HG02623 (cell line): Measurements from ENCODE around the gene RRAS.
"Not testable (repeated sequence)": the region's sequence is repeated elsewhere in the genome, so short reads cannot be mapped to it uniquely, and the experiment has no call there.

Experiments used
- ATAC-seq: cut with Tn5 transposase; IDR thresholded peaks from one replicate; pipeline ENCODE4 v1.9.1; 2021; ENCODE audit warnings: moderate library complexity; ENCODE audit not compliant: unreplicated experiment

The RRAS gene

DNA sequence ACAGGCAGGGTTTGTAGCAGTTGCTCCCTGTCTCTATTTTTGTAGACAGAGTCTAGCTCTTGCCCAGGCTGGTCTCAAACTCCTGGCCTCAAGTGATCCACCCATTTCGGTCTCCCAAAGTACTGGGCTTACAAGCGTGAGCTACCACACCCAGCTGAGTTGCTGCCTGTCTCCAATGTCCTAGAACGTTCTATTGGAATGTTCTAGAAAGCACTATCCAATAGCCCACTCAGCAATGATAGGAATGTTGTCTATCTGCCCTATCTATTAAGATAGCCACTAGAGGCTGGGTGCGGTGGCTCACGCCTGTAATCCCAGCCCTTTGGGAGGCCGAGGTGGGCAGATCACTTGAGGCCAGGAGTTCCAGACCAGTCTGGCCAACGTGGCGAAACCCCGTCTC, 6.7 kb downstream of the RRAS start:
- ATAC-seq, result not testable (repeated sequence)

DNA sequence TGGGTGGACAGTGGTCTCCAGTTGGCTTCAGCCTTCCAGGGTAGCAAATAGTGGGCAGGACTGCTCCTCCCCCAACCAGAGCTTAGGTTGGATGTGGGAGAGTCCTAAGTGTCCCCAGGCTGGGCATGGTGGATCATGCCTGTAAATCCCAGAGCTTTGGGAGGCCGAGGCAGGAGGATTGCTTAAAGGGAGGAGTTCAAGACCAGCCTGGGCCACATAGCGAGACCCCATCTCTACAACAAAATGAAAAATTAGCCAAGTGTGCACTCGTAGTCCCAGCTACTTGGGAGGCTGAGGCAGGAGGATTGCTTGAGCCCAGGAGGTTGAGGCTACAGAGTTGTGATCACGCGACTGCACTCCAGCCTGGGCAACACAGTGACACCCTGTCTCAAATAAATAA, 7.4 kb downstream of the RRAS start:
- ATAC-seq, result no peak

DNA sequence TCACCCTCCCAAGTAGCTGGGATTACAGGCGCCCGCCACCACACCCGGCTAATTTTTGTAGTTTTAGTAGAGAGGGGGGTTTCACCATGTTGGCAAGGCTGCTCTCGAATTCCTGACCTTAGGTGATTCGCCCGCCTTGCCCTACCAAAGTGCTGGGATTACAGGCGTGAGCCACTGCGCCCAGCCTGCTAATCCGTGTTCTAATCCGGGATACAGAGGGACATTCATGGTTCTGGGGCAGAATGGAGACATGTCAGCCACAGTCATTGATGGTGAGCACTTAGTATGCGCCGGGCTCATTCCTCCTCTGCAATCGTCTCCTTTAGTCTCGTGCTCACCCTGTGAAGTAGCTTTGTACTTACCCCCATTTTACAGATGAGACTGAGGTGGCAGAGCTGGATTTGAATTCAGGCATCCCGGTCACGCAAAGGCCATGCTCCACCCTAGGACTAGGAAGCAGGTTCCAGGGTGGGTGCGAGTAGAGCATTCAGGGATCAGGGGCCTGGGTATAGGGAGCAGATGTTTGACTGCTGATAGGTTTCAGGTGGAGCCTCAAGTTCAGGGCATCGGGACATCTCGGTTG, 8.2 kb downstream of the RRAS start:
- no peak for ATAC-seq

GRCh38 chr19:49631014-49631588, 8.8 kb downstream of the RRAS start:
- no peak for ATAC-seq

DNA sequence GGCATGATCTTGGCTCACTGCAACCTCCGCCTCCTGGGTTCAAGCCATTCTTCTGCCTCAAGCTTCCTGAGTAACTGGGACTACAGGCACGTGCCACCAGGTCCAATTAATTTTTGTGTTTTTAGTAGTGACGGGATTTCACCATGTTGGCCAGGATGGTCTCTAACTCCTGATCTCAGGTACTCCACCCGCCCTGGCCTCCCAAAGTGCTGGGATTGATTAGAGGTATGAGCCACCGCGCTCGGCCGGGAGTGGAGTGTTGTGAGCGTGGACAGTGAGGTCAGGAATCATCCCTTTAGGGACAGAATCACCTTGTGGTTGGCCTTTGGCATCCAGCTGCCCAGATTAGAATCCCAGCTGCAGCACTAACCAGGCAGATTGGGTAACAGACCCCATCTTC, 10.3 kb downstream of the RRAS start:
- no peak for ATAC-seq

- no peak for ATAC-seq
Observed at GRCh38 chr19:49626226-49626625, 13.7 kb downstream of the RRAS start.

- ATAC-seq, result no peak
Observed at GRCh38 chr19:49624967-49625910, 14.7 kb downstream of the RRAS start.

DNA sequence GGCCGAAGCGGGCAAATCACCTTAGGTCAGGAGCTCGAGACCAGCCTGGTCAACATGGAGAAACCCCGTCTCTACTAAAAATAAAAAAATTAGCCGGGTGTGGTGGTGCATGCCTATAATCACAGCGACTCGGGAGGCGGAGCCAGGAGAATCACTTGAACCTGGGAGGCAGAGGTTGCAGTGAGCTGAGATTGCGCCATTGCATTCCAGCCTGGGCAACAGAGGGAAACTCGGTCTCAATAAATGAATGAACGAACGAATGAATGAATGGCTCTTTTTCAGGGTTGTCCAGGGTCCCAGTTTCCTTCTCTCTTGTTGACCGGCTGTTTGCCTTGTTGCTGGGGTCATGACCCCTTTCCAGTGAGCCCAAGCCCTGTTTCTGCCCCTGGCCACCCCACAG, 22.1 kb downstream of the RRAS start:
- ATAC-seq, result not testable (repeated sequence)

GRCh38 chr19:49616945-49617344, 23.0 kb downstream of the RRAS start:
- no peak for ATAC-seq

- no peak for ATAC-seq
Observed at GRCh38 chr19:49616532-49616931, 23.4 kb downstream of the RRAS start.

DNA sequence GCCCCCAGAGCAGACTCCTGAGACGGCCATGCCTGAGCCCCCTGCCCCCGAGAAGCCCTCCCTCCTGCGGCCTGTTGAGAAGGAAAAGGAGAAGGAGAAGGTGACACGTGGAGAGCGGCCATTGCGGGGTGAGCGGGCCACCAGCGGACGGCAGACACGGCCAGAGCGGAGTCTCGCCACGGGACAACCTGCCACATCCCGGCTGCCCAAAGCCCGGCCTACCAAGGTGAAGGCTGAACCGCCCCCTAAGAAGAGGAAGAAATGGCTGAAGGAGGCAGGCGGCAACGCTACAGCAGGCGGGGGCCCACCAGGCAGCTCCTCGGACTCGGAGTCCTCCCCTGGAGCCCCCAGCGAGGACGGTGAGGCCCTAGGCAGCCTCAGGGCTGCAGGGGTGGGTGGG, 24.1 kb downstream of the RRAS start:
- no peak for ATAC-seq

DNA sequence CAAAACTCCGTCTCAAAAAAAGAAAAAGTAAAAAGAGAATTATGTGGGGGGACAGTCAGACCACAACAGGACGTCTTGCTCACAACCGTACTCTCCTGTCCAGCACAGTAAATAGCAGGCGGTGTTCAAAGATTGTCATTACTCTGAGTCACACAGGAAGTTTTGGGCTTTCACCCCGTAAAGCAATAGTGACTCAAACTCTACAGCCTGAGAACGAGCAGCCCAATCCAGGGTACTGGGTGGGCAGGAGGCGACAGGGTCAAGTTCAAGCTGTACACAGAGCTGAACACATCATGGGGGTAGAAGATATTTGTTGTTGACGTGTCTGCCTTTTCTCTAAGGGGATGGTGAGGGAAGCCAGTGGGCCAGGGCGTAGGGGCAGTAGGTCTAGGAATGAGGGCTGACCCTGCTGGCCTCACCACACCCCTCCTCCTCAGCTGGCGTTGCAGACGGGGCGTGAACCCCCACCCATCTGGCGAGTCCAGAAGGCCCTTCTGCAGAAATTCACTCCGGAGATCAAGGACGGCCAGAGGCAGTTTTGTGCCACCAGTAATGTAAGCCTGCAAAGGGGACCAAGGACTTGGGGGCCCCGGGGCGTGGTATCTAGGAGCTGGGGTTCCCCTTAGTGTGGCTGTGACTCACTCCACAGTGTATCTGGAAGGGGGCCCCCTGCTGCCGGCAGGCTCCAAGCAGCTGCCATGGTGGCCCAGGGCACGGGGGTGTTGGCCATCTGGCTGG, 25.7 kb downstream of the RRAS start:
- no peak for ATAC-seq

DNA sequence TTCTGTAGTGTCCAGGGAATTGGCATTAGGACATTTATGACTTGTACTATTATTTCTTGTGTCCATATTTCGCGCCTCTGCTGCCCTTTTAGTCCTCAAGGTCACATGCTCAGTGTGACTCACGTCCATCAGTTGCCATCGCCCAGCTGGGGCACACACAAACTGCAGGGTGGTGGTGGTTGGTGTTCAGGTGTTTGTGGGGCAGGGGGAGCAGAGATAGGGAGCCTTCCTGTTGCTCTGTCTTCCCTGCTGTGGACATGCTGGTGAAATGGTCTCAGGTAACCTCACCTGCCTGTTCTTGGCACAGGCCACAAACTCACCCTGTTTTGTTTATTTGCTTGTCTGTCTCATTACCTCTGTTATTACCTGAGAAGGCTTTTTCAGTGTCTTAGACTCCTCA, 26.6 kb downstream of the RRAS start:
- ATAC-seq, result no peak

DNA sequence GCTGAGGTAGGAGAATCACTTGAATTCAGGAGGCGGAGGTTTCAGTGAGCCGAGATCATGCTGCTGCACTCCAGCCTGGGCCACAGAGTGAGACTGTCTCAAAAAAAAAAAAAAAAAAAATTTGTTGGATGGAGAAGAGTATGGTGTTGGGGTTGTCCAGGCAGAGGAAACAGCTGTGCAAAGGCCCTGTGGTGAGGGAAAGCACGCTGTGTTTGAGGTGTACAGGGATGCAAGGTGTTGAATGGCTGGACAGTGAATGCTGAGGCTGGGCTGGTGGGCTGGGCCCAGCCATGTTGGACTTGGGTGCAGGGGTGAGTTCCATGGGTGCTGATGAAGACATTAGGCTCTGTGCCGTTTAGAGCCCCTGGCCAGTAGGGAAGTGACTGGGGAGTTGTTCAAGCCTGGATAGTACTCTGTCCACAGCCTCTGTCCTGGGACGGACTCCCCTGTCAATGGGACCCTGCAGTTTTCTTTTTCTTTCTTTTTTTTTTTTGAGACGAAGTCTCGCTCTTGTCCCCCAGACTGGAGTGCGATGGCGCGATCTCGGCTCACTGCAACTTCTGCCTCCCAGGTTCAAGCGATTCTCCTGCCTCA, 30.3 kb downstream of the RRAS start:
- ATAC-seq, result no peak

DNA sequence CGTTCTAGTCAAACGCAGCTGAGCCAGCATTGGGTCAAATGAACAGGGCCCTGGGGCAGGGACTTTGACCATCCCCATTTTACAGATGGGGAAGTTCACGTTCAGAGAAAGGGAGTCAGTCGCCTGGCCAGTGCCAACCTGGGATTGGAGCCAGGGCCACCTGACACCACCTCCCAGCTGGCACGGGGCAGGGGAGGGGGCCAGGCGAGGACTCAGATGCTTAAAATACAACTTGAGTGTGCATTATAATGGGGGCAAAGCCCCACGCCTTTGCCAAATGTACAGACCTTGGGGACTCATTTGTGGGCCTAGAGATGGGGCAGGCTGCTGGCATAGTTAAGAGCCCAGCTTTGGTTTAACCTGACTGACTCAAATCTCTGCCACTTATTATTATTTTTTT, 34.3 kb downstream of the RRAS start:
- no peak for ATAC-seq

GRCh38 chr19:49602806-49603205, 37.1 kb downstream of the RRAS start:
- ATAC-seq, result no peak

DNA sequence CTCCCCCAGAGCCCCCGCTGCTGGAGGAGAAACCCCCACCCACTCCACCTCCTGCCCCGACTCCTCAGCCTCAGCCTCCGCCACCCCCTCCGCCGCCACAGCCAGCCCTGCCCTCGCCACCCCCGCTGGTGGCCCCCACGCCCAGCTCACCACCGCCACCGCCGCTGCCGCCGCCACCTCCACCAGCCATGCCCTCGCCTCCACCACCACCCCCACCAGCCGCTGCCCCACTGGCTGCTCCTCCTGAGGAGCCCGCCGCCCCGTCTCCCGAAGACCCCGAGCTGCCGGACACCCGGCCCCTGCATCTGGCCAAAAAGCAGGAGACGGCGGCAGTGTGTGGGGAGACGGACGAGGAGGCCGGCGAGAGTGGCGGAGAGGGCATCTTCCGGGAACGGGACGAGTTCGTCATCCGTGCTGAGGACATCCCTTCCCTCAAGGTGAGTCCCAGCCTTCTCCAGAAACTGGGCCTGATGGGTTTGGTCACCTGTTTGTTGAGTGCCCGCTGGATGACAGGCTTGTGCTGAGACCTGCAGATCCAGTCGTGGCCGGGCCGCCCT, 38.4 kb downstream of the RRAS start:
- ATAC-seq, result no peak

DNA sequence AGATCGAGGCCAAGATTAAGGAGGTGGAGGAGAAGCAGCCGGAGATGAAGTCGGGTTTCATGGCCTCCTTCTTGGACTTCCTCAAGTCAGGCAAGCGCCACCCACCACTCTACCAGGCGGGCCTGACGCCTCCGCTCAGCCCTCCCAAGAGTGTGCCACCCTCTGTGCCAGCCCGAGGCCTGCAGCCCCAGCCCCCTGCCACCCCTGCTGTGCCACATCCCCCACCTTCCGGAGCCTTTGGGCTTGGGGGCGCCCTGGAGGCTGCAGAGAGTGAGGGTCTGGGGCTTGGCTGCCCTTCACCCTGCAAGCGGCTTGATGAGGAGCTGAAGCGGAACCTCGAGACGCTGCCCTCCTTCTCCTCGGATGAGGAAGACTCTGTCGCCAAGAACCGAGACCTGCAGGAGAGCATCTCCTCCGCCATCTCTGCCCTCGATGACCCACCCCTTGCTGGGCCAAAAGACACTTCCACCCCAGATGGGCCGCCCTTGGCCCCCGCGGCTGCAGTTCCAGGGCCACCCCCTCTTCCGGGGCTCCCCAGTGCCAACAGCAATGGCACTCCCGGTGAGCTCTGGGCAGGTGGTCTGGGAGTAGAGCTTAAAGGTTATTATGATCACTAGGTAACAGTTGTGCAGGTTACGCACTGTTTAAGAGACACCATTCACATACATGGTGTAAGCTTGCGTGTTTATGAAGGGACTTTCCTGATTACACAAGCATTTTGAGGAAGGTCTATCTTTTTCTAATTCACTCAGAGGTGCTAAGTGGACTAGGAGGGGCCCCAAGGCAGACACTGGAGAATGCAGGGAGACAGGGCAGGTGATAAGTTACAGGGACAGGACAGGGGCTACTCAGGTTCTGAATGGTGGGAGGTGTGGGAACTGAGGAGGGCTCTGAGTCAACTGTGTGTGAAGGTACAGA, 40.3 kb downstream of the RRAS start:
- no peak for ATAC-seq

DNA sequence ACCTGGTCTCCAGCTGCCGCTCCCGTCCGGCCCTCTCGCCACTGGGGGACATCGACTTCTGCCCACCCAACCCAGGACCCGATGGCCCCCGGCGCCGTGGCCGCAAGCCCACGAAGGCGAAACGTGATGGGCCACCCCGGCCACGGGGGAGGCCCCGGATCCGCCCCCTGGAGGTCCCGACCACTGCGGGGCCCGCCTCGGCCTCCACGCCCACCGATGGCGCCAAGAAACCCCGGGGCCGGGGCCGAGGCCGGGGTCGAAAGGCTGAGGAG, 42.3 kb downstream of the RRAS start:
- ATAC-seq, result no peak
